ENCODE results near the gene BRPF3.
A peak's percentile ranks its signal among the peaks of the same experiment; 100 is the strongest.

The BRPF3 gene

GRCh38 chr6:36235309-36235708, 38.8 kb downstream of the BRPF3 start:
- no peak for DNase-seq

- DNase-seq: no peak
Measured at GRCh38 chr6:36235862-36236261, 39.3 kb downstream of the BRPF3 start.

DNA sequence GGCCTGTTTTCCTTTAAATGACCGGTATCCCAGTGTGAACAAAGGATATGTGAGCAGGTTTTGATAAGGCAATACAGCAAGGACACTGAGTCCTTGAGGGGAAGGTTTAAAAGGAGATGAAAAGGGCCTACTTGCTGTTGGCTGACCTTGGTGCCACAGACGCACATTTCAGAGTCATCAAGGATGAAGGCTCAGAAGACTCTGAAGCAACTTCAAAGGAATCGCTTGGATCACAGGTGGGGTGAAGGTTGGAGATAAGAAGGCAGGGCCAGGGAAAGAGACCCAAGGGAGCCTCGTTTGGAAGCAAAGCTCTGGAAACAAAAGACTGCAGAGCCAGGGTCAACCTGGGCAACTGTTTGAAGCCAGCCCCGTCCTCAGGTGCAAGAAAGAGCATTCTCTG, 43.2 kb downstream of the BRPF3 start:
- no peak for DNase-seq

- DNase-seq: peak; percentile 87
Measured at GRCh38 chr6:36241728-36242127, 45.2 kb downstream of the BRPF3 start.

- DNase-seq: no peak
Measured at GRCh38 chr6:36242161-36242560, 45.6 kb downstream of the BRPF3 start.

DNA sequence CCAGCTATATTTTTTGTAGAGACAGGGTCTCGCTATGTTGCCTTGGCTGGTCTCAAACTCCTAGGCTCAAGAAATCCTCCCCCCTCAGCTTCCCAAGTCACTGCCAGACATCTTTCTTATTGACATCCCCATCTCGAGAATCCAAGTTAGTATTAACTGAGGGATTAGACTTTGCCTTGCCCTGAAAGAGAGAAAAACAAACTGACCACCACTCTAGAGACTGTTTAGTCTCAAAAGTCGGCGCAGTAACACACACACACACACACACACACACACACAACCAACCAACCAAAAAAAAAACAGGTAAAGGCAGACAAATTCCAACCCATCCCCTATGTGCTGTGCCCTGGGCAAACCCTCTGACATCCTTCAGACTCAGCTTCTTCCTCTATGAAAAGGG, 46.1 kb downstream of the BRPF3 start:
- DNase-seq: no peak

DNA sequence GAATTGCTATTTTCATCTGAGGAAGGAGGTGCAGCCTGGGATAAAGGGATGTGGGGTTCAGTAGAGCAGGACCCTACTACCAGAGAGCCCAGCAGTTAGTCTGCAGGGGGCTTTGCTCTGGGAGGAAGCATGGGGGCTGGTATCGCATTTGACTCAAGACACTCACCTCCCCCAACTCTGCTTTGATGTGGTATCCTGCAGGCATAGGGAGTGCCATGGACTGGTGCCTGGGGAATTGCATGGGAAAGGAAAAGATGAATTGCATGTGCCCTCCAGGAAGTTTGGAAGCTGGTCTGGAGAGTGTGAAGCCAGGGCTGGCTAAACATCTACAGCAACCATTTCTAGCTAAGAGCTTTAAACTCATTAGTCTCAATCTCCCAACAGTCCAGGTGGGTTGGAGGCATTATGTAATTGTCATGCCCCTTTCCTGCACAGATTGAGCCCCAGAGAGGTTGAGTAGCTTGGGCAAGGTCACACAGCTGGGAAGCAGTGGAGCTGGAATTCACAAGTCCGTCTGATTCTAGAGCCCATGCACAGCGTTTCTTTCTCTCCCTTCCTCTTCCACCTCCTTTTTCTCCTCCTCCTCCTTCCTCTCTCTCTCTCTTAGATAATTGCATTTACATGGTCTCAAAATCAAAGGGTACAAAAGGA, 47.1 kb downstream of the BRPF3 start:
- DNase-seq: no peak

- DNase-seq: no peak
Measured at GRCh38 chr6:36244641-36245280, 48.2 kb downstream of the BRPF3 start.

DNA sequence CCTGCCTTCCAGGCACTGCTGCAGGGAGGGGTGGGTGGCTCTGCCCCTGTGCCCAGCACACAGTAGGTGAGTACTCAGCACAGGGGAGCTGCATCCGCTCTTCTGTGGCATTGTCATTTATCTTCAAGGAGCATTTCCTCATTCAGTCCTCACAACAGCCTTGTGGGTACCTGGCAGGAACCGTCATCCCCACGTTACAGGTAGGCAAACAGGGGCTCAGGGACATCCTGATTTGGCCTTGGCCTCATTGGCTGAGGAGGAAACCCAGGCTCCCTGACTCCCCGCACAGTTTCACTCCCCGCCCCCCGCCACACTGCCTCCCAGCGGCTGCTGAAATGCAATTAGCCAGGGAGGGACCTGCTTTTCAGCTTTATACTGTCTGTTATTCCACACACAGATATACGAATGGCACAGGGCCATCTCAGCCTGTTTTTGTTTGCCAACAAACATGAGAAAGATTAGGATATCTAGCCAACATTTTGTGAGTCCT, 49.1 kb downstream of the BRPF3 start:
- DNase-seq: no peak

DNA sequence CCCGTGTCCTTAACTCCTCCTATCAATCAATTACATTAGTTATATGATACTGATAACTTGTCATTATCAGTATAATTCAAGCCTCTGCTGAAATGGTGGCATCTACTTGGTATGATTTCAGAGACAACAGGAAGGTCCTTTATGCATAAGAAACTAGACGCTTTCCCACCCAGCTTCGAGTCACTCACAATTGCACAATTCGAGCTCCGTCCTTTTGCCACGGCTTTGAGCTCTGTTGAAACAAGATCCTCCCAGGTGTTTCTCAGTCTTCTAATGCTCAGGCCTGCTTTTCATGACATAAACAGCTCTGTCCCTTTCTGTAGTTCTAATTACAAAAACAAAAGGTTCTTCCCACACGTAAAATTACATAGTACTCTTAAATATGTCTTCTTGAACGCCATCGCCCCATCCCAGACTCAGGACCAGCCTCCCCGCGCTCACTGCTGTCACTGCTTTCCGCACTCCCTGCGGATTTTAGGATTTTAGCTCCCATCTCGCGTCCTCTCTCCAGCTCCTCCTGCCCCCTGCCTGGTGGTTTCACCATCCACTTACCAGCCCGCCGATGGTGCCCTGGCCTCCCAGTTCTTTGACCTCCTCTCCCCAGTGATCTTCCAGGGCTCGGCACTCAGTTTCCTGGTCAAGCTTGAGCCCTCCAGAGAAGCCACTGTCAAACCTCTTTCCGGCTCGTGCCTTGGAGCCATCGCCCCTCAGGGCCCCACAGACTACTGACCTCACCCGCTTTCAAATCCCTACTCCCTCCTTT, 50.1 kb downstream of the BRPF3 start:
- peak; percentile 40 for DNase-seq

DNA sequence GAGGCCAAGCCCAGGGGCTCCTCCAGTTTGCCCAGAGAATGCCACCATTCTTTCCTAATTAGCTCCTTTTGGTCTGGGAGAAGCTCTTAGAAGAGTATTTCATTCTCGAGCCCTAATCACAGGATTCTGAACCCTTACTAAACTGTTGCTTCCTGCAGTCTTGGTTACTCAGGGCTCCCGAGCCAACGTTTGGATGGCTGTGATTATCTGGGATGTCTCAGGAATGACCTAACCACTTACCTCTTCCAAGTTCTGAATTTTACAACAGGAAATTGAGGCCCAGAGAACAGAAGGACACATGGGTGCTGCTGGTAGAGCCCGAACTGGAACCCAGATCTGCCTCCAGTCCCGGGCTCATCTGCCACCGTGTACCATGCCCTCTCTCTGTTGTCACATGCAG, 51.1 kb downstream of the BRPF3 start:
- DNase-seq: no peak

GRCh38 chr6:36248980-36249379, 52.4 kb downstream of the BRPF3 start:
- no peak for DNase-seq

DNA sequence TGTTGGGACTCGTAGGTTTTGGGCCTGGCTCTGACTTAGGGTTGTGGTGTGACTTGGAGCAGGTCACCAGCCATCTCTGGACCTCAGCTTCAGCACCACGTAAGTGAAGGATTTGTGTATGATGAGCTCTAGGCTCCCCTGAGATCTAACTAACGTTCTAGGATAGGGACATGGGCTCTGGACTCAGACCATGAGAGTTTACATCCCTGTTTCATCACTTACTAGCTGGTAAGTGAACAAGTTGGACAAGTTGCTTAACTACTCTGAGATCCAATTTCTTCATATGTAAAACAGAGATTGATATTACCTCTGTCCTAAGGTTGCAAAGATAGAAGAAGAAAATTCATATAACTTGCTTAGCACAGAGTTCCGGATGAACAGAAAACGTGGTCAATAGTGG, 53.0 kb downstream of the BRPF3 start:
- DNase-seq: no peak

DNA sequence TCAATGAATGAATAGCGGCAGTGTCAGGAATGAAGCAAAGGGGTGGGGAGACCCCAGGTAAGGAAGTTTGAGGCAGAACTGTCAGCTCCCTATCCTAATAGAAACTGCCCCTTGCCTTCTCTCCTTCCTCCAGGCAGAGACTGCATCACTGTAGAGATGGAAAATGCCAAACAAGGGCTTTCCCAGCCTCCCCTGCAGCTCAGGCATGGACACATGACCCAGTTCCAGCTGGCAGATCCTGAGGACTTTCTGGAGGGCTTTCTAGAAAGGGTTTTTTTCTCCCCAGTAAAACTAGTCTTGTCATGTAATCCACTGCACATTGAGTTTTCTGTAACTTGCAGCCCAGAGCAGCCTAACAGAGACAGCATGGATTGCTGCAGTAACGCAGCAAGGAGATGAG, 55.5 kb downstream of the BRPF3 start:
- no peak for DNase-seq

- DNase-seq: no peak
Measured at GRCh38 chr6:36263390-36264000, 67.0 kb downstream of the BRPF3 start.

- no peak for DNase-seq
Measured at GRCh38 chr6:36265744-36266143, 69.2 kb downstream of the BRPF3 start.

DNA sequence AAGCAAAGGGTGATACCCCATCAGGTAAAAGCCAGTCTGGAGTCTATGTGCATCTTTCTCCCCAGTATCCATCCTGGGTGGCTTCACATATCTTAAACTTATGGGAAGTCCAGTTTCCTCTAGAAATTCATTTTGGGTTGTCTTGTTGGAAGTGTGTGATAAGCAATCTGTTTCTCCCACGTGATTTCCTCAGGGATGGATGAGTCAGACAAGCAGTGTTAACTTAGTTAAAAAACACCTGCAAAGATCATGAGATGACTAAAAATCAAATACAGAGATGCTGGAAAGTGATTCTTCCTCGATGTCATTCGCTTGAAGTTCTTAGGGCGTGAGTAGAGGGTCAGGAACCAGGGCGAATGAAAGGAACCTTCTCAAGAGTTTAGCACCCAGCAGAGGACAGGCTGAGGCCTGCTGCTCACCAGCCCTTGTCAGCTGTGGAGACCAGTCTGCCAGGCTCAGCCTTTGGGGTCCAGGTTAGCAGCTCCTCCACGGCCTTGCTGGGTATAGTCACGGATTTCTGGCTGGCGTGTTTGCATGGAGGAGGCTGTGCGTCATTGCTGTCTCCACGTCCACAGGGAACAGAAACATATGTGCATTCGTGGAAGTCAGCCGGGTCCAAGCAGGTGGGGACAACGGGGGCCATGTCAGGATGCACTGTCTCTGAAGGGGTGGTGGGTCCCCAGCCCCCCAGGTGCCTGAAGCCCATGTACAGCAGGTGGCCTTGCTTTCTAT, 70.5 kb downstream of the BRPF3 start:
- no peak for DNase-seq

DNA sequence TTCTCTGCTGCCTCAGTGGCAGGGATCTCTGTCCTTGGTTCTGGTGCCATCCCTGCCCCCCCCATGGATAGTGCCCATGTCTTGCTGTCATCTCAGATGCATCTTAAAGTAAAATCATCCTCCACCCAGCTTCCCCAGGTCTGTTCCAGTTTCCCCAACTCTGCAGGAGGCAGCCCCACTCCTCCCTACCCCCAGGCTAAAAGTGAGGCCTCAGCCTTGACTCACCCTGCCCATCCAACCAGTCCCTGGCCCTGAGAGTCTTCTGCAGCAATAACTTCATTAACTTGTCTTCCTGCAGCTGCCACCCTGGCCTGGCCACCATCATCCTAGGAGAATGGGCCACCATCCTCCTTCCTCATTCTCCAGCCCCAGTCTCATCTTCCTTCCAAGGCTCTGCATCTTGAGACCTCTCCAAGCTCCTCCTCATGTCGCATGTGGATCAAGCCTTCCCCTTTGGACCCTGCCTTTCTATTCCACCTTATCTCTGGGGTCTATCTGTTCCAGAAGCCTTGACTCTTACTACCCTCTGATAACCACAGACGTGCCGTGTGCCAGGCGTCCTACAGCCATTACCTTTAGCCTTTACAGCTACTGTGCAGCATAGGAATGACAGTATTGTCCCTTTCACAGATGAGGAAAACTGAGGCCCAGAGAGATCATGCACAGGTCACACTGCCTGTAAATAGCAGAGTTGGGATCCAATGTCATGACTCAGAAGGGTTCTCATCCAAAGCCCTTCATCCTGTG, 71.4 kb downstream of the BRPF3 start:
- DNase-seq: no peak

DNA sequence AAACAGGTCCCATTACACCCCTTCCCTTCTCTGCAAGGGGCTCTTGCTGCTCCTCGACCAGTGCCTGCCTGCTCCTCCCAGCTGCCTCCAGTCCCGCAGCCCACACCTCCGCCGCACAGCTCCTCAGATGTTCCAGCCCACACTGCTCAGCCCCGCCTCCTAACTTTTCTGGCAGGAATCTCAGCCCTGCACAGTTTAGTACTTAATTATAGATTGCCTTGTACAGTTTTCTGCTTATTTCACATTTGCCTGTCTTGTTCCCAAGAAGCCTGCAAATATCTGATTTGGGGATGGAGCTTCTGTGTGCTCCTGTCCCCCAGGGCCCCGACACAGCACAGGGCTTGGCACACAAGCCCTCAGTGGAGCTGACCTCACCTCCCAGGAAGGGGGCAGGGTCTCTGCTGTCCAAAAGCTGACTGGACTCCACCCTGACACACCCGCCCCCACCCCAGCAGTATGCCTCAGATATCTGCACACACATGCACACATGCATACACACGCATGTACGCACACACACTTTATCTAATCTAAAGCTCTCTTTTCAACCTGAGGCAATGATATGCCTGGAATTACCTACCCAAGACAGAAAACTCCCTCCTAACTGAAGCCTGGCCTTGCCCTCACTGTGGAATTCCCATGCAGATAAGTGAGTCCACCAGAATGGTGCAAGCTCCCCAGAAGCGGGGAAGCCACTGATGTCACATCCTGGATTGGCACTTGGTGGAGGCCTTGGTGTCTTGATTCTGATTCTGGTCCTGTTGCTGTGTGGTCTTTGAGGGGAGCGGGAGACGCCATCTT, 72.1 kb downstream of the BRPF3 start:
- DNase-seq: peak; percentile 25

DNA sequence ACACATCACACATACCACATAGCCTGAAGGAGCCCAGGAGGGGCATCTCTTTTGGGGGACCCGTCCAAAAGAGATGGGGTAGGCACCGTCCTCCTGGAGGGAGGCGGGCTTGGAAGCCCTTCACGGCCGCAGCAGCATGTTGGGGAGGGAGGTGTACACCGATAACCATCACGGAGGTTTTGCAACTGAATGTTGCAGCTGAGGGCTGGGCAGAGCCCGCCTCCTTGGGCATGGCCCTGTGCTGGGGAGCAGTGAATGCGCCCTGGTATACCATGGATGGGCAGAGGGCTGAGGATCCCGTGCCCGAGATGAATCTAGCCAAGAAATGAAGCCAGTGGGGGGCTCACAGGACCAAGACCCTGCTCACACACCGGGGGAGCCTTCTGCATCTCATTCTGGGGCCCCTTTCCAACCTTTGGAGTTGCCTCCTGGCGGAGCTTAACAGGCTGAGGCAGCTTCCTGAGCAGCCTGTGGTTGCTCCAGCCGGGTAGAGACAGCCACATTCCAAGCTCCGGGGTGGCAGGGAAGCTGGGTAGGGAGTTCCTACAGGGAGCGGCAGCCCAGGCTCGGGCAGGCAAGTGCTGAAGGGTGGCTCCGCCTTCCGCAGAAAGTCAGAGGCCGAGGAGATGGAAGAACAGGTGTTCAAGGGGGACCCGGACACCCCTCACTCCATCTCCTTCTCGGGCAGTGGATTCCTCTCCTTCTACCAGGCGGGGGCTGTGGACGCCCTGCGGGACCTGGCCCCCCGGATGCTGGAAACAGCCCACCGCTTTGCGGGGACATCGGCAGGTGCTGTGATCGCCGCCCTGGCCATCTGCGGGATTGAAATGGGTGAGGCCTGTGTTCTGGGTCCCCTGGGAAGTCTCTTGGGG, 73.5 kb downstream of the BRPF3 start, which contains the start of gene PNPLA1:
Gene PNPLA1, plus strand, starts transcription at position 227 of the 872 bp plus-strand sequence. Its CDS starts 400 bp downstream, at position 627.
- no peak for DNase-seq

All from suppressor macrophage treated with lipopolysaccharide for 4 hours (primary cell).